Type B pancreatic cell (in vitro differentiated cells): Measurements from ENCODE around the gene PRSS56. TPM values are rescaled to one million over a fixed set of nuclear protein-coding genes. Genes with fewer than 3 reads are reported as not detected.
A peak's percentile ranks its signal among the peaks of the same experiment; 100 is the strongest.

Source experiments
- DNase-seq: peaks from one replicate; pipeline ENCODE4 v3.0.0; 2021; ENCODE audit warnings: mixed read lengths; ENCODE audit not compliant: unreplicated experiment; ENCODE audit errors: extremely low spot score
- H3K27ac Mint-ChIP-seq: 2 replicates; pipeline ENCODE4 v1.8.0; 2021; ENCODE audit warnings: mild to moderate bottlenecking, mixed read lengths
- H3K27me3 Mint-ChIP-seq: 2 replicates; pipeline ENCODE4 v1.8.0; 2021; ENCODE audit warnings: mixed read lengths
- H3K36me3 Mint-ChIP-seq: 2 replicates; pipeline ENCODE4 v1.8.0; 2021; ENCODE audit warnings: mixed read lengths
- H3K4me1 Mint-ChIP-seq: one replicate; pipeline ENCODE4 v1.8.0; 2021; ENCODE audit warnings: mixed read lengths; ENCODE audit not compliant: unreplicated experiment
- H3K4me3 Mint-ChIP-seq: 2 replicates; pipeline ENCODE4 v1.8.0; 2021; ENCODE audit warnings: mild to moderate bottlenecking, mixed read lengths
- H3K9me3 Mint-ChIP-seq: 2 replicates; pipeline ENCODE4 v1.8.0; 2021; ENCODE audit warnings: mixed read lengths
- CTCF ChIP-seq: fragments of 200-600 bp; sonication (generic); conservative IDR thresholded peaks from 2 replicates; pipeline ENCODE4 v1.5.0; 2021; ENCODE audit warnings: antibody characterized with exemption, mild to moderate bottlenecking
- total RNA-seq: library from RNA; stranded (reverse); gene quantifications from 2 replicates; pipeline ENCODE4 v1.2.1, GENCODE V29; 2021; ENCODE audit warnings: low replicate concordance

PRSS56 gene
- total RNA-seq, 1 donor from 2014 or later, result 0.34 TPM

DNA sequence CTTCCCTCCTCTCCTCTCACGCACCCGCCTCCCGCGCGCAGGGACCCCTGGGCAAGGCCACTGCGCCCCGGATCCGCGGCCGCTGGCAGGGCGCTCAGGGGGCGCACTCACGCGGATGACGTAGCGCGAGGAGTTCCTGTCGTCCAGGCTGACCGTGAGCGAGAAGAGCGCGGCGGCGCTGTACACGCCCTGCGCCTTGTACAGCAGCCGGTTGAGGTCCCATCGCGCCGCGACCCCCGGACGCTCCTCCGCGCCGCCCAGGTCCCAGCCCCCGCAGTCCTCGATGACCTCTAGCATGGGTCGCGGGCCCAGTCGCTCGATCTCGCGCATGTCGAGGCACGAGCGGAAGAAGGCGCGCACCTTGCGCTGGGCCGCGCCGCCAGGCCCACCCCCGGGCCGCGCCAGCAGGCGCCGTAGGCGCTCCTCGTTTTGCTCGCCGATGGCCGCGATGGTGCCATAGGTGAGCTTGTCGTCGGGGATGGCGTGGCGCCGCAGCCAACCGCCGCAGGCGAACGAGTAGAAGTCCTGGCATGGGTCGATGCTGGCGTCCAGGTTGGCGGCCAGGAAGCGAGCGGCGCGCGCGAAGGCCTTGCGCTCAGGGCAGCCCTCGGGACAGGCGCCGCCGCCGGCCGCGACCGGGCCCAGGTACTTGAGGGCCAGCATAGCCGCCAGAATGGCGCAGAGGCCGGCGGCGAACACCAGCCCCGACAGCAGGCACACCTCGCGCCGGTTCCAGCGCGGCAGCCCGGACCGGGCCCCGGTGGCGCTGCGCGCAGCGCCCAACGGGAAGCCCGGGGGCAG is 34.2 kb upstream of the PRSS56 start:
- Mint-ChIP-seq H3K4me3 (peak overlapping the region; percentile 59), H3K27ac (no peak overlapping the region), H3K9me3 (no peaks in the 10 kb centered on the region), H3K36me3 (no peaks in the 10 kb centered on the region), H3K4me1 (no peaks in the 10 kb centered on the region), H3K27me3 (peaks cover 67% of the 10 kb centered on the region)
- no peak for TF ChIP-seq CTCF
- DNase-seq, result no peak

- H3K4me3 Mint-ChIP-seq, result peak overlapping the region; percentile 66
- H3K4me1 Mint-ChIP-seq, result no peaks in the 10 kb centered on the region
- peaks cover 75% of the 10 kb centered on the region for H3K27me3 Mint-ChIP-seq
Measured at GRCh38 chr2:232486558-232487384, 33.4 kb upstream of the PRSS56 start.

DNA sequence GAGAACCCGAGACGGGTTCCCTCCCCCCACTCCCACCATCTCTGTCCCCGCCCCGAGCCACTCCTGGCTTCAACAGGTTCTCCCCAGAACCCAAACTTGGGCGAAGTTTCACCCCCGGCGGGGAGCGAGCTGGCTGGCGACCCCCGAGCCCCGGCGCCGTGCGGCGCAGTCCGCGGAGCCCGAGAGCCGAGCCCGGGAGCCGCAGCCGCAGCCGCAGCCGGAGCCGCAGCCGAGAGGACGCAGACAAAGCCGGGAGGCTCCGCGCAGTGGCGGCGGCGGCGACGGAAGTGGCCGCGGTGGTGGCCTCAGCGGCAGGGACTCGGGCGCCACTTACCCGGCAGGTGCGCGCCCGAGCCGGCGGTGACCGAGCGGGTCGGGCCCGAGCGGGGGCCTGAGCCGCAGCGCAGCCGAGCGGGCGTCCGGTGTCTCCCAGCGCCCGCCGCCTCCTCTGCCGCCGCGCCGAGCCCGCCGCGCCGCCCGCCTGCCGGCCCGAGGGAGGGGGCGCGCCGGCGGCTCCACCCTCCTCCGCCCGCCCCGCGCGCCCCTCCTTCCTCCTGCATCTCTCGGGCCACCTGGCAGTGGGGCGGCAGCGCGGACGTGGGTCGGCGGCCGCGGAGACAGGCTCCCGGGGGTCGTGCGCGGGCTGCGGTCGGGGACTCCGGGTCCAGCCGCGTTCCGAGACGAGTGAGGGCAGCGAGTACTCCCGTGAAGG is 32.6 kb upstream of the PRSS56 start, which contains the start of gene ECEL1:
Gene ECEL1, minus strand, starts transcription at position 450 of the 712 bp plus-strand sequence. CDS start 1,181 bp downstream, outside the sequence.
- H3K4me1 Mint-ChIP-seq, result no peaks in the 10 kb centered on the region
- peaks cover 77% of the 10 kb centered on the region for H3K27me3 Mint-ChIP-seq
- DNase-seq, result no peak
- no peak for TF ChIP-seq CTCF
- H3K27ac Mint-ChIP-seq, result no peak within 1 kb of the TSS
- H3K4me3 Mint-ChIP-seq, result peak within 1 kb of the TSS; percentile 80
- H3K9me3 Mint-ChIP-seq, result no peaks in the 10 kb centered on the region
- no peaks in the 10 kb centered on the region for H3K36me3 Mint-ChIP-seq

More at GRCh38 chr2:232486558-232487384, 33.4 kb upstream of the PRSS56 start:
- no peak for DNase-seq
- Mint-ChIP-seq H3K36me3 (no peaks in the 10 kb centered on the region), H3K9me3 (no peaks in the 10 kb centered on the region), H3K27ac (no peak overlapping the region)
- TF ChIP-seq CTCF, result no peak

- DNase-seq, result no peak
- no peak overlapping the region for H3K27ac Mint-ChIP-seq
- H3K36me3 Mint-ChIP-seq, result no peaks in the 10 kb centered on the region
- H3K27me3 Mint-ChIP-seq, result peaks cover 77% of the 10 kb centered on the region
- peak; percentile 33 for TF ChIP-seq CTCF
- peak overlapping the region; percentile 80 for H3K4me3 Mint-ChIP-seq
- no peaks in the 10 kb centered on the region for H3K9me3 Mint-ChIP-seq
- no peaks in the 10 kb centered on the region for H3K4me1 Mint-ChIP-seq
Measured at GRCh38 chr2:232488097-232488711, 32.0 kb upstream of the PRSS56 start.

GRCh38 chr2:232488721-232489300 is 31.4 kb upstream of the PRSS56 start:
- DNase-seq, result no peak
- no peak for TF ChIP-seq CTCF
- Mint-ChIP-seq H3K9me3 (no peaks in the 10 kb centered on the region), H3K4me3 (peak overlapping the region; percentile 80), H3K27ac (no peak overlapping the region), H3K4me1 (no peaks in the 10 kb centered on the region), H3K36me3 (no peaks in the 10 kb centered on the region), H3K27me3 (peaks cover 78% of the 10 kb centered on the region)
